Natural killer cell (primary cell): ENCODE results near the gene PPL. TPM values are rescaled to one million over a fixed set of nuclear protein-coding genes. Genes with fewer than 3 reads are reported as not detected.

Experiments used
- ATAC-seq, 3 donors: fragments of 150-1000 bp in 2 of 3; fragments of 200-7000 bp in 1 of 3; cut with Tn5 transposase; 1 replicate in 1 of 3; 2 replicates in 2 of 3; pipeline ENCODE4 v1.10.0; 2021; ENCODE audit warnings: mild to moderate bottlenecking in 2 of 3, moderate library complexity in 2 of 3
- DNase-seq, 2 donors: peaks; one replicate each; pipeline versions ENCODE4 v3.0.0 to v3.0.0-alpha.2; 2013 to 2021; ENCODE audit warnings: mixed read lengths in 1 of 2
- H3K27ac ChIP-seq: one replicate; pipeline ENCODE4 v1.5.1; 2013; ENCODE audit warnings: mild to moderate bottlenecking, low read length
- H3K27me3 ChIP-seq: one replicate; pipeline ENCODE4 v1.6.1; 2013; ENCODE audit warnings: low read length; ENCODE audit not compliant: control insufficient read depth, insufficient read depth
- H3K36me3 ChIP-seq: one replicate; pipeline ENCODE4 v1.6.1; 2013; ENCODE audit warnings: low read length; ENCODE audit not compliant: control insufficient read depth, insufficient read depth
- H3K4me1 ChIP-seq: one replicate; pipeline ENCODE4 v1.6.1; 2013; ENCODE audit warnings: low read length; ENCODE audit not compliant: control insufficient read depth, insufficient read depth
- H3K4me3 ChIP-seq: one replicate; pipeline ENCODE4 v1.5.1; 2013; ENCODE audit warnings: low read length
- H3K9me3 ChIP-seq: one replicate; pipeline ENCODE4 v1.6.1; 2013; ENCODE audit warnings: low read length; ENCODE audit not compliant: control insufficient read depth, insufficient read depth
- H3K27ac Mint-ChIP-seq, 2 donors: one replicate each; pipeline ENCODE4 v1.8.0; 2022; ENCODE audit warnings: mild to moderate bottlenecking in 2 of 2, mixed read lengths in 2 of 2, moderate library complexity in 1 of 2
- H3K27me3 Mint-ChIP-seq, 2 donors: one replicate each; pipeline ENCODE4 v1.8.0; 2022; ENCODE audit warnings: low read depth in 2 of 2, mixed read lengths in 2 of 2
- H3K36me3 Mint-ChIP-seq: one replicate; pipeline ENCODE4 v1.8.0; 2022; ENCODE audit warnings: mixed read lengths
- H3K4me1 Mint-ChIP-seq, 2 donors: one replicate each; pipeline ENCODE4 v1.8.0; 2022; ENCODE audit warnings: mixed read lengths in 2 of 2
- H3K4me3 Mint-ChIP-seq: one replicate; pipeline ENCODE4 v1.8.0; 2022; ENCODE audit warnings: mild to moderate bottlenecking, moderate library complexity, mixed read lengths
- H3K9me3 Mint-ChIP-seq, 2 donors: one replicate each; pipeline ENCODE4 v1.8.0; 2022; ENCODE audit warnings: mixed read lengths in 2 of 2
- CTCF ChIP-seq: fragments of 200-600 bp; IDR thresholded peaks from one replicate; pipeline ENCODE4 v1.8.0; 2022; ENCODE audit warnings: antibody characterized with exemption
- WGBS: methylation state at CpG from one replicate; pipeline ENCODE4 v1.1.7; 2013; ENCODE audit warnings: missing lambda C conversion rate; ENCODE audit not compliant: insufficient coverage; 5-methylcytosine and 5-hydroxymethylcytosine counted together
- intact Hi-C: fragments of 100-400 bp; cut with micrococcal nuclease; formaldehyde crosslinking; loops from one replicate; pipeline ENCODE4 v1.14.2; 2022
- total RNA-seq, 4 donors: library from RNA; stranded (reverse); fragments of 120-200 nt in 1 of 4; gene quantifications; one replicate each; pipeline versions ENCODE4 v1.2.3 to v1.2.4, GENCODE V29; 2013 to 2022

The PPL gene
- total RNA-seq, 3 donors from 2014 or later (not counting 1 experiment from before 2014, with no cell fraction given), result not detected

GRCh38 chr16:4904942-4905615, 31.9 kb downstream of the PPL start:
- intact Hi-C loops, result no loop called here
- H3K27ac ChIP-seq, result no peak overlapping the region
- WGBS, result 91% methylated on average over 14 of the region's 14 CpGs

GRCh38 chr16:4904108-4904941, 32.6 kb downstream of the PPL start:
- no peaks in the 10 kb centered on the region for H3K4me1 ChIP-seq
- 83% methylated on average over 16 of the region's 16 CpGs for whole genome bisulfite sequencing

More at GRCh38 chr16:4904942-4905615, 31.9 kb downstream of the PPL start:
- Mint-ChIP-seq H3K9me3 (no peaks in the 10 kb centered on the region), H3K4me3 (no peak overlapping the region), H3K27me3 (peaks cover 16 to 20% of the 10 kb centered on the region in 2 donors), H3K27ac (no peak overlapping the region), H3K36me3 (no peaks in the 10 kb centered on the region), H3K4me1 (no peaks in the 10 kb centered on the region)
- Histone ChIP-seq H3K27me3 (no peaks in the 10 kb centered on the region), H3K9me3 (no peaks in the 10 kb centered on the region), H3K4me1 (no peaks in the 10 kb centered on the region), H3K4me3 (no peak overlapping the region), H3K36me3 (no peaks in the 10 kb centered on the region)
- DNase-seq (no peak), ATAC-seq (no peak)
- no peak for TF ChIP-seq CTCF

GRCh38 chr16:4902038-4902437, 34.9 kb downstream of the PPL start:
- Histone ChIP-seq H3K27ac (no peak overlapping the region), H3K4me1 (no peaks in the 10 kb centered on the region), H3K27me3 (no peaks in the 10 kb centered on the region), H3K36me3 (no peaks in the 10 kb centered on the region), H3K9me3 (no peaks in the 10 kb centered on the region), H3K4me3 (no peak overlapping the region)
- intact Hi-C loops, result no loop called here
- no peak for ATAC-seq
- Mint-ChIP-seq H3K27ac (no peak overlapping the region), H3K9me3 (no peaks in the 10 kb centered on the region), H3K4me1 (no peaks in the 10 kb centered on the region), H3K36me3 (no peaks in the 10 kb centered on the region), H3K4me3 (no peak overlapping the region), H3K27me3 (peaks cover 16 to 20% of the 10 kb centered on the region in 2 donors)
- DNase-seq, result no peak
- 86% methylated on average over 13 of the region's 13 CpGs for WGBS
- no peak for TF ChIP-seq CTCF

More at GRCh38 chr16:4904108-4904941, 32.6 kb downstream of the PPL start:
- H3K27me3 ChIP-seq, result no peaks in the 10 kb centered on the region
- Mint-ChIP-seq H3K4me3 (no peak overlapping the region), H3K36me3 (no peaks in the 10 kb centered on the region), H3K9me3 (no peaks in the 10 kb centered on the region), H3K4me1 (no peaks in the 10 kb centered on the region), H3K27me3 (peaks cover 16 to 20% of the 10 kb centered on the region in 2 donors), H3K27ac (no peak overlapping the region)
- H3K36me3 ChIP-seq, result no peaks in the 10 kb centered on the region
- no peak for TF ChIP-seq CTCF
- no peak overlapping the region for H3K4me3 ChIP-seq
- DNase-seq (no peak), ATAC-seq (no peak)
- H3K9me3 ChIP-seq, result no peaks in the 10 kb centered on the region
- intact Hi-C loops, result no loop called here
- H3K27ac ChIP-seq, result no peak overlapping the region
